K562 (cell line): Measurements from ENCODE around the gene SLC39A7.

Experiments
- KLF1 ChIP-seq: fragments of 450-650 bp; IDR thresholded peaks from 2 replicates; pipeline ENCODE4 v1.6.1; 2016; ENCODE audit warnings: missing genetic modification characterization, missing compliant biosample characterization
- KLF13 ChIP-seq: fragments of 450-650 bp; IDR thresholded peaks from 2 replicates; pipeline ENCODE4 v1.6.1; 2016; ENCODE audit warnings: missing genetic modification characterization, low read depth, mild to moderate bottlenecking, missing compliant biosample characterization, moderate library complexity, borderline replicate concordance
- MED1 ChIP-seq: sonication (generic); formaldehyde crosslinking; IDR thresholded peaks from 2 replicates; pipeline ENCODE4 v1.8.1; 2023; ENCODE audit warnings: missing genetic modification reagents, borderline replicate concordance
- MTA3 ChIP-seq: fragments of 450-650 bp; formaldehyde crosslinking; IDR thresholded peaks from 2 replicates; pipeline ENCODE4 v1.6.1; 2017; ENCODE audit warnings: mild to moderate bottlenecking, borderline replicate concordance
- ZFP1 ChIP-seq: fragments of 450-650 bp; formaldehyde crosslinking; IDR thresholded peaks from 2 replicates; pipeline ENCODE4 v1.4.0; 2020; ENCODE audit warnings: mild to moderate bottlenecking, mixed read lengths
- TF ChIP-seq, protein P1 (sequence below), 3 experiments: IDR thresholded peaks in 2 of 3; conservative IDR thresholded peaks in 1 of 3; 2 replicates each; pipeline ENCODE4 v1.5.1; 2011 to 2012; ENCODE audit warnings: low read length in 3 of 3, mild to moderate bottlenecking in 3 of 3, control low read depth in 2 of 3, improper control_type of control experiment in 1 of 3, inconsistent platforms in 1 of 3, low read depth in 1 of 3, mixed read lengths in 1 of 3, moderate library complexity in 1 of 3; ENCODE audit not compliant: insufficient read depth in 2 of 3
- TF ChIP-seq, protein P2 (sequence below), 2 experiments: fragments of 450-650 bp in 1 of 2; sonication (generic) in 1 of 2; formaldehyde crosslinking in 1 of 2; IDR thresholded peaks in 1 of 2; conservative IDR thresholded peaks in 1 of 2; 2 replicates each; pipeline versions ENCODE4 v1.6.1 to v1.8.1; 2016 to 2023; ENCODE audit warnings: mild to moderate bottlenecking in 2 of 2, moderate library complexity in 2 of 2, inconsistent platforms in 1 of 2, missing genetic modification reagents in 1 of 2
- TF ChIP-seq, protein P3 (sequence below), 2 experiments: fragments of 450-650 bp in 1 of 2; sonication (generic) in 1 of 2; formaldehyde crosslinking; conservative IDR thresholded peaks; 2 replicates each; pipeline versions ENCODE4 v1.4.0 to v1.8.1; 2020 to 2022; ENCODE audit warnings: mild to moderate bottlenecking in 1 of 2, missing genetic modification reagents in 1 of 2
- TF ChIP-seq, protein P4 (sequence below): sonication (generic); formaldehyde crosslinking; IDR thresholded peaks from 2 replicates; pipeline ENCODE4 v1.8.0; 2022; ENCODE audit warnings: mild to moderate bottlenecking, missing genetic modification reagents

DNA sequence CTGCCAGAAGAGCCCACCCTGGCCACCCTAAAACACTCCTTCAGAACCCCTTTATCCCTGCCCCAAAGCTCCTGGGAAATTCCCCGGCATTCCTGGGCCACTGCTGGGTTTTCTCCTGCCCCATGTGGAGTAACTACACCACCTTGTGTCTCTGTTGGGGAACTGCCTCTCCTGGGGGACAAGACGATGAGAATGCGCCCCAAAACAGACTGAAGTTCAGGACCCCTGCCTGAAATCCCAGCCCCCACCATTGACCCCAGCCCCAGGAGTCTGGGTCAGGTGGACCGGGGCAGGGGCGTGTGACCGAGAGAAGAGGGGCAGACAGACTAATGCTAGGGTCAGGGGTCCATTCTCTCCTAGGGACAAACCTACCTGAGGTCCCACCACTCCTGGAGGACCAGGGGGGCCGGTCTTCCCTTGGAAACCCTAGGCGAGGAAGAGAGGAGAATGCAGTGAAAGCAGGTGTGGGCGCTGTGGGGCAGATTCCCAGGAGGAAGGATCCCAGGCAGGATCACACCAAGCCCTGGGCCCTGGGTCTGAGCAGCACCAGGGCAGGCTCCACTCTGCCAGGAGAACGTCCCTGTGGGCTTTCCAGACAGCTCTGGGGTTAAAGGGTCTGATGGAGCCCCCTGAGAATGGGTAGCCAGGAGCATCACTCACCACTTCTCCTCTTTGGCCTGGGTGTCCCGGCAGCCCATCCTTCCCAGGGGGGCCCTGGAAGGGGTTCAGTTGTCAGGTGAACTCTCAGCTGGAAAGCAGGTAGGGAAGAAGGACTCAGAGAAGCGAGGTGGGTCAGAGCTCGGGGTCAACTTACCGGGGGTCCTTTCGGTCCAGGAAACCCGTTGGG lies 27.8 kb upstream of the SLC39A7 start:
- TF ChIP-seq, protein P1, sequence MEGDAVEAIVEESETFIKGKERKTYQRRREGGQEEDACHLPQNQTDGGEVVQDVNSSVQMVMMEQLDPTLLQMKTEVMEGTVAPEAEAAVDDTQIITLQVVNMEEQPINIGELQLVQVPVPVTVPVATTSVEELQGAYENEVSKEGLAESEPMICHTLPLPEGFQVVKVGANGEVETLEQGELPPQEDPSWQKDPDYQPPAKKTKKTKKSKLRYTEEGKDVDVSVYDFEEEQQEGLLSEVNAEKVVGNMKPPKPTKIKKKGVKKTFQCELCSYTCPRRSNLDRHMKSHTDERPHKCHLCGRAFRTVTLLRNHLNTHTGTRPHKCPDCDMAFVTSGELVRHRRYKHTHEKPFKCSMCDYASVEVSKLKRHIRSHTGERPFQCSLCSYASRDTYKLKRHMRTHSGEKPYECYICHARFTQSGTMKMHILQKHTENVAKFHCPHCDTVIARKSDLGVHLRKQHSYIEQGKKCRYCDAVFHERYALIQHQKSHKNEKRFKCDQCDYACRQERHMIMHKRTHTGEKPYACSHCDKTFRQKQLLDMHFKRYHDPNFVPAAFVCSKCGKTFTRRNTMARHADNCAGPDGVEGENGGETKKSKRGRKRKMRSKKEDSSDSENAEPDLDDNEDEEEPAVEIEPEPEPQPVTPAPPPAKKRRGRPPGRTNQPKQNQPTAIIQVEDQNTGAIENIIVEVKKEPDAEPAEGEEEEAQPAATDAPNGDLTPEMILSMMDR (IDR thresholded peaks at IDR 0.05 in 2 of 3, conservative IDR thresholded peaks at IDR 0.05 in 1 of 3; ENCODE audit: insufficient read depth in 2 of 3, low read depth in 1 of 3, low read length in 3 of 3) = peak; percentile 86 to 89 (median 86)
- TF ChIP-seq KLF1 (tag) = no peak
- TF ChIP-seq, protein P2, sequence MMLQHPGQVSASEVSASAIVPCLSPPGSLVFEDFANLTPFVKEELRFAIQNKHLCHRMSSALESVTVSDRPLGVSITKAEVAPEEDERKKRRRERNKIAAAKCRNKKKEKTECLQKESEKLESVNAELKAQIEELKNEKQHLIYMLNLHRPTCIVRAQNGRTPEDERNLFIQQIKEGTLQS (IDR thresholded peaks at IDR 0.05) = no peak
- TF ChIP-seq, protein P2 (CRISPR knock-in tag; conservative IDR thresholded peaks at IDR 0.05) = no peak
- TF ChIP-seq, protein P3, sequence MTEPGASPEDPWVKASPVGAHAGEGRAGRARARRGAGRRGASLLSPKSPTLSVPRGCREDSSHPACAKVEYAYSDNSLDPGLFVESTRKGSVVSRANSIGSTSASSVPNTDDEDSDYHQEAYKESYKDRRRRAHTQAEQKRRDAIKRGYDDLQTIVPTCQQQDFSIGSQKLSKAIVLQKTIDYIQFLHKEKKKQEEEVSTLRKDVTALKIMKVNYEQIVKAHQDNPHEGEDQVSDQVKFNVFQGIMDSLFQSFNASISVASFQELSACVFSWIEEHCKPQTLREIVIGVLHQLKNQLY (CRISPR knock-in tag; conservative IDR thresholded peaks at IDR 0.05) = no peak
- no peak for TF ChIP-seq MED1 (CRISPR knock-in tag)
- TF ChIP-seq MTA3 = no peak
- TF ChIP-seq, protein P4, sequence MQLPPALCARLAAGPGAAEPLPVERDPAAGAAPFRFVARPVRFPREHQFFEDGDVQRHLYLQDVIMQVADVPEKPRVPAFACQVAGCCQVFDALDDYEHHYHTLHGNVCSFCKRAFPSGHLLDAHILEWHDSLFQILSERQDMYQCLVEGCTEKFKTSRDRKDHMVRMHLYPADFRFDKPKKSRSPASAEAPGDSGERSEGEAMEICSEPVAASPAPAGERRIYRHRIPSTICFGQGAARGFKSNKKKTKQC (CRISPR knock-in tag) = no peak
- TF ChIP-seq KLF13 (tag) = no peak
- no peak for TF ChIP-seq ZFP1 (CRISPR knock-in tag)
